Left hindlimb (tissue), 1 donor: ENCODE data around the gene DOCK11.
"Not testable (repeated sequence)": the region's sequence is repeated elsewhere in the genome, so short reads cannot be mapped to it uniquely, and the experiment has no call there.

Experiments
- DNase-seq: peaks from one replicate; pipeline ENCODE4 v3.0.0-alpha.2; 2018

Gene DOCK11

GRCh38 chrX:118495061-118495921, at the start of gene DOCK11:
TSS of gene DOCK11 (plus strand) at chrX:118495815. CDS start at chrX:118495972, 157 bp downstream.
- DNase-seq, result peak; percentile 88

DNA sequence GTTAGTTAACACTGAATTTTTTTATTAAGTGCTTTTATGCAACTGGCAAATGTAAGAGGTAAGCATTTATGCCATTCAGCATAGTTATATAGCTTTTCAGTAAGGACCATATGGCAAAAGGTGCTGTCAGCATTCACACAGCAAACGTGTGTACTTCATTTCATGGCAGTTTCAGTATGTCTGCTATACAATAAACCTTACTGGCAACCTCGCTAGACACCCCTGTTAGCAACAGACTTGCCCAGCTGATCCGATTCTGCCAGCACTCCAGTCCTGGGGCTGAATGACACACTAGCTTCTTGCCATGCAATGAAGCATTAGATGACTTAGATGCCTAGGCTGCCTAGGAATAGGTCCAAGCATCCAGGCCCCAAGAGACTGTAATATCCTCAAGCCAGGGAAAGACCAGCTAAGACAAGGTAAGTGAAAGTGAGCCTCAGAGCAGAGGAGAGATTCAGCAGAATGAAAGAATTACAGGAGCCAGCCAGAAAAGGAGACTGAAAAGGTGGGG, 47.3 kb upstream of the DOCK11 start:
- DNase-seq, result no peak

- DNase-seq, result no peak
These were observed 40.6 kb upstream of the DOCK11 start for GRCh38 chrX:118455013-118455412.

GRCh38 chrX:118459494-118459893, 36.1 kb upstream of the DOCK11 start:
- no peak for DNase-seq

GRCh38 chrX:118464501-118464900, 31.1 kb upstream of the DOCK11 start:
- DNase-seq, result no peak

- no peak for DNase-seq
These were observed 27.5 kb upstream of the DOCK11 start for GRCh38 chrX:118468122-118468521.

GRCh38 chrX:118470721-118471347, 24.8 kb upstream of the DOCK11 start:
- not testable (repeated sequence) for DNase-seq

DNA sequence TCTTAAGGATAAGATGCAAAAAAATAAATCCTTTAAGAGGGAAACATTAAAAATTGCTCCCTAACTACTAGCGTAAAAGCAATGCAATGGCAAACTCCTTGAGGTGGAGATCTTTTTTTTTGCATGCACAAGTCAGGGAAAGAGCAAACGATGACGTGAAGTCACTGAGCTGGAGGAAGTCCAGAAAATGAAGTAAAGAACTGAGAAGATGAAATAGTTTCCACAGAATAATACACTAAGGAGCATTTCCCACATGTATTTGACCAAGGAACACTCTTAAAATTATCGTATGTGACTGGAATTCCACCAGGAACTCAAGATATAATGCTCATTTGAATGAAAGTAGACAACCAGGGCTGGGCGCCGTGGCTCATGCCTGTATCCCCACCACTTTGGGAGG, 21.0 kb upstream of the DOCK11 start:
- DNase-seq, result no peak

GRCh38 chrX:118475903-118476302, 19.7 kb upstream of the DOCK11 start:
- no peak for DNase-seq

- DNase-seq, result no peak
These were observed 15.4 kb upstream of the DOCK11 start for GRCh38 chrX:118480172-118480571.

- not testable (repeated sequence) for DNase-seq
These were observed 13.2 kb upstream of the DOCK11 start for GRCh38 chrX:118482384-118482783.

GRCh38 chrX:118484216-118484903, 11.3 kb upstream of the DOCK11 start:
- DNase-seq, result no peak

DNA sequence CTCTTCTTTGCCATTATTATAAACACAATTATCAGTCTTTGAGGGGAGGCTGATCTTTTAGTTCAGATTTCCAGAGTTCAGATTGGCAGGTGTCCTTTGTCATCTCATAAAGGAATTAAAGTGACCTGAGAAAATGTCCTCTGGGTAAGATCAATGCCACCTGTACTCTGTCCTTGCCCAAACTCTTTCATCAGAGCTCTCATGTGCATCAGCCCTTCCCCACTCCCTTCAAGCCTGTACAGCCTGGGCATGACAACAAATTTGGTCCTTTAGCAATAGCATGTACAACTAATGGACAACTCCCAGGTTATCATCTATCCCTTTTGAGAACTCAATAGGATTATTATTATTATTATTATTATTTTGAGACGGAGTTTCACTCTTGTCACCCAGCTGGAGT, 8.9 kb upstream of the DOCK11 start:
- DNase-seq, result not testable (repeated sequence)

- DNase-seq, result no peak
These were observed 2.6 kb upstream of the DOCK11 start for GRCh38 chrX:118493016-118493415.

DNA sequence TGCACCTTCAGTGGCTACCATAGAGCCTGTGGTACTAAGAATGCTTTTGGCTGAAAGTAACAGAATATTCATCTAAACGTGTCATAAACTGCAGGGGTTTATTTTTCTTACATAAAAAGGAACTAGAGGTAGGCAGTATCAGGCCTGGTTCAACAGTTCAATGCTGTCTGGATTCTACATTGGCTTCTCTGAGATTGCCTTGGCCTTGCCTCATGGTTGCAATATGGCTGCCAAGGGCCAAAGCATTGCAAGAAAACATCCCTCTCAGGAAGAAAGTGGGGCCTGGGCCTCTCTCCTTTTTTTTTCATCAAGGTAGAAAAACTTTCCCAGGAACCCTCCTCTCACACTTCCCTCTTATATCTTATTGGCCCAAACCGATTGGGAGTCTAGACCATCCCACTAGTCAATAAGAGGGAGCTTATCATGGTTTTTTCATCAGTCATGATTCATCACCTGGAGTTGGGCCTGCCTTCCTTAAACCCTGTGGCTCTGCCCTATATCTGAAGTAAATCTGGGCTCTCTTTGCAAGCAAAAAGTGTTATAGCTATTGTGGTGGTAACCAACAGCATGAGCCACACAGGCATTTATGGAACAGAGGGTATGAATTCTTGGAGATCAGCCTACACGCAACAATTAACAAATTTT, 1.8 kb upstream of the DOCK11 start:
- no peak for DNase-seq

GRCh38 chrX:118495958-118496762, 545 bp downstream of the DOCK11 start:
- no peak for DNase-seq

- DNase-seq, result no peak
These were observed 1.1 kb downstream of the DOCK11 start for GRCh38 chrX:118496763-118497079.

DNA sequence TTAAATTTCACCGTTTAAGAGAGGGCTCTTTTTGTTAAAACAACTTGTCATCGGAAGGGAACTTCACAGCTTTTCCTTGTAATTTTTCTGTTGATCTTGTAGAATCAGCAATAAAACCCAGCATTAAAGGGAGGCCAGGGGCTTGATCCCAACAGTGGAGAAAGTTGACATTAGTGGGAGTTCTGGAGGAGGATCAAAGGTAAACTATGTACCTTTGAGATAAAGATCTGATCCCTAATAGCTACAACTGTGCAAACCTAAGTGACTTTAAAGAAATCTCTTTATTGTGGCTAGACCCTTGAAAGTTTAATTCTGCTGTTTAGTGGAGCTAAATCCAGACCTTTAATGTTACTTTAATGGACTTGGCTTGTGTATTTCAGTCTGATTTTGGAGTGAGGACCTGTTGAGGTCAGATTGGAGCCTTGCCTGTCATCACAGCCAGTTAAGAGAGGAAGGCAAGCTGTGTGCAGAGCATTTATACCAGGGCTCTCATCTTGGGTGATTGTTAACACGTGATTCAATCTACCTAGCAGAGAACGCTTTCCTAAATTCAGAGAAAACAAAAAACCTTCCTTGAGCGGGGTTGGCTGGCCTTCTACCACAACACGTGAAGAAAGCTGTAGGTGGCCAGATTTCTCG, 1.7 kb downstream of the DOCK11 start:
- no peak for DNase-seq

- no peak for DNase-seq
These were observed 2.7 kb downstream of the DOCK11 start for GRCh38 chrX:118498351-118498750.

DNA sequence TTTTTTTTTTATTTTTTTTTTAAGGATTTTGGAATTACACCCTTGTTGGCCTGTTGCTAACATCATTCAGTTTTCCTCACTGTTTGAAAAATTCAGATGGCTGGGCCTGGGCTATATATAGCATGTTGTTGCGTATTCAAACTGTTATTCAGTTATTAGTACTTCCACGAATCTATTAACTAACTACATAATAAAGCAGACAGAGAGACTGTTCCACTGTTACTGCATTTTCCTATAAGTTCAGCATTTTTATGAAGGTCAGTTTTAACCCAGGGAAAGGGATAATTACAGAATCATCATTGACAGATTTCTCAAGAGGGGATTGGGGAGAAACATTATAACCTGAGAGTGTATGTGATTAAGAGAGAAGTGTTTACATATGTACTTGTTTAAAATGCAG, 3.1 kb downstream of the DOCK11 start:
- DNase-seq, result no peak

DNA sequence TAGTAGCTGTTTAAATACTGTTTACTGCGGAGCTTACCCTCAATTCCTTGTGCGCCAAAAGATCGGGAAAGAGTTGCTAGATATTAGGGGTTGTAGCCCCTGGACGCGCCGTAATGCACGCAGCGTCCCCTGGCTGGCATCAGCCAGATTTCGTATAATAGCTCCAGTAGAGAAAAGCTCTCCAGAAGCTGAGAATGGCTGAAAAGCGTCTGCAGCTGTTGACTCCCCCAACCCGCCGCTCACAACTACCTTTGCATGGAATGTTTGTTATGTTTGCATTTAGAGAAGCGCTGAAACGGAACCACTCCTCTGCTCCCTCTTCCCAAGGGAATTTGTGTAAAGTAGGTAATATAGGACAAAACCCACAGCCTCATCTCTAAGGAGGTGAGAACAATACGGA, 3.7 kb downstream of the DOCK11 start:
- no peak for DNase-seq
